ENCODE data around the gene MCF2L.

The MCF2L gene

DNA sequence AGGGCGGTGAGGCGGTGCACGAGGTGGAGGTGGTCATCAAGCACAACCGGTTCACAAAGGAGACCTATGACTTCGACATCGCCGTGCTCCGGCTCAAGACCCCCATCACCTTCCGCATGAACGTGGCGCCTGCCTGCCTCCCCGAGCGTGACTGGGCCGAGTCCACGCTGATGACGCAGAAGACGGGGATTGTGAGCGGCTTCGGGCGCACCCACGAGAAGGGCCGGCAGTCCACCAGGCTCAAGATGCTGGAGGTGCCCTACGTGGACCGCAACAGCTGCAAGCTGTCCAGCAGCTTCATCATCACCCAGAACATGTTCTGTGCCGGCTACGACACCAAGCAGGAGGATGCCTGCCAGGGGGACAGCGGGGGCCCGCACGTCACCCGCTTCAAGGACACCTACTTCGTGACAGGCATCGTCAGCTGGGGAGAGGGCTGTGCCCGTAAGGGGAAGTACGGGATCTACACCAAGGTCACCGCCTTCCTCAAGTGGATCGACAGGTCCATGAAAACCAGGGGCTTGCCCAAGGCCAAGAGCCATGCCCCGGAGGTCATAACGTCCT lies 180.0 kb downstream of the MCF2L start:
- DNase-seq (ENCODE audit: low read depth in 2 of 2), result no peak
